ENCODE measurements around the gene ST6GALNAC4.

The ST6GALNAC4 gene

DNA sequence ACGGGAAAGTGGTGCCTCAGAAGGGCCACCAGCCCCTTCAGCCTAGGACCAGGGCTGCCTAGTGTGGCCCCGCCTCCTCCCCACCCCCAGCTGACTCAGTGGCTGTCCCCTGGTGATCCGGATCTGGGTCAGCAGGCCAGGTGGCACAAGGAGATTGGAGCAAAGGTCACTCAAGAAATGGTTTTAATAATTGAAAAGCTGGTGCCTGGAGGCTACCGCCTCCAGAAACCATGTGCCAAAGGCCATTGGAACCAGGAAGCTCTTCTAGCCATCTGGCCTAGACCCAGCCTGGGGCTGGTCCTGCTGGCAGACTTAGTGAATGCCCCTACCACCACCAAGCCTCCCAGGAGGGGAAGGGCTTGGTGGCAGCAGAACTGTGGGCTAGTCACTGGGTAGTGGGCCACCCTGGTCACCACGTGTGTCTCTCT is 1.5 kb downstream of the ST6GALNAC4 start:
- H3K4me3 ChIP-seq (ENCODE audit: low read depth, low read length) = no peak overlapping the region
- DNase-seq (ENCODE audit: low read depth, low spot score) = no peak
- TF ChIP-seq, protein P1, sequence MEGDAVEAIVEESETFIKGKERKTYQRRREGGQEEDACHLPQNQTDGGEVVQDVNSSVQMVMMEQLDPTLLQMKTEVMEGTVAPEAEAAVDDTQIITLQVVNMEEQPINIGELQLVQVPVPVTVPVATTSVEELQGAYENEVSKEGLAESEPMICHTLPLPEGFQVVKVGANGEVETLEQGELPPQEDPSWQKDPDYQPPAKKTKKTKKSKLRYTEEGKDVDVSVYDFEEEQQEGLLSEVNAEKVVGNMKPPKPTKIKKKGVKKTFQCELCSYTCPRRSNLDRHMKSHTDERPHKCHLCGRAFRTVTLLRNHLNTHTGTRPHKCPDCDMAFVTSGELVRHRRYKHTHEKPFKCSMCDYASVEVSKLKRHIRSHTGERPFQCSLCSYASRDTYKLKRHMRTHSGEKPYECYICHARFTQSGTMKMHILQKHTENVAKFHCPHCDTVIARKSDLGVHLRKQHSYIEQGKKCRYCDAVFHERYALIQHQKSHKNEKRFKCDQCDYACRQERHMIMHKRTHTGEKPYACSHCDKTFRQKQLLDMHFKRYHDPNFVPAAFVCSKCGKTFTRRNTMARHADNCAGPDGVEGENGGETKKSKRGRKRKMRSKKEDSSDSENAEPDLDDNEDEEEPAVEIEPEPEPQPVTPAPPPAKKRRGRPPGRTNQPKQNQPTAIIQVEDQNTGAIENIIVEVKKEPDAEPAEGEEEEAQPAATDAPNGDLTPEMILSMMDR (IDR thresholded peaks at IDR 0.05; ENCODE audit: low read depth, low read length) = no peak
- in situ Hi-C loops (cut with HindIII; ENCODE audit: low sequenced_read_pairs) = no loop called here

DNA sequence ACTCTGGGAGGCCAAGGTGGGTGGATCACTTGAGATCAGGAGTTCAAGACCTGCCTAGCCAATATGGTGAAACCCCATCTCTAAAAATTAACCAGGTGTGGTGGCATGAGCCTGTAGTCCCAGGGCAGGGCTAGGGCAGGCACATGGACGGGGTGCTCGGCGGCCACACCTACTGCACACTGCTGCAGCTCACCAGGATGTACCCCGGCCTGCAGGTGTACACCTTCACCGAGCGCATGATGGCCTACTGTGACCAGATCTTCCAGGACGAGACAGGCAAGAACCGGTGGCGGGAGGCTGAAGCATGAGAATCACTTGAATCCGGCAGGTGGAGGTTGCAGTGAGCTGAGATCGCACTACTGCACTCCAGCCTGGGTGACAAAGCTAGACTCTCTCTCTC is 3.2 kb downstream of the ST6GALNAC4 start:
- TF ChIP-seq, protein P1 (IDR thresholded peaks at IDR 0.05; ENCODE audit: low read depth, low read length) = no peak
- no peak for DNase-seq (ENCODE audit: low read depth, low spot score)
- H3K4me3 ChIP-seq (ENCODE audit: low read depth, low read length) = no peak overlapping the region
- in situ Hi-C loops (cut with HindIII; ENCODE audit: low sequenced_read_pairs) = no loop called here

DNA sequence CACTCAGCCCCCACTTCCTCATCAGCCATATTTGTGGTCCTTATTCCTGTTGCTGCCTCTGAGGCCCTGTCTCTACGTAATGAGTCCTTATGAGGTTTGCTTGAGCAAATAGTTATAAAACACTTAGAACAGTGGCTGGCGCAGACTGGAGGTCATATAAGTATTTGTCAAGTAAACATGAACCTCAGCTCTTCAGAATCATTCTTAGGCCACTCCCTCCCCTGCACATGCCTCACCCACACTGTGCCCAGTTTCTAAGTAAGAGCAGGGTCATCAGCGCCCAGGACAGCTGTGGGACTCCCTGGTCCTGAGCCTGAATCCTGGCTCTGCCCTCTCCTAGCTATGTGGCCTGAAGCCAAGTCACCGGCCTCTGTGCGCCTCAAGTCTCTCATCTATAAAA is 4.0 kb downstream of the ST6GALNAC4 start:
- TF ChIP-seq, protein P1 (IDR thresholded peaks at IDR 0.05; ENCODE audit: low read depth, low read length) = no peak
- DNase-seq (ENCODE audit: low read depth, low spot score) = no peak
- no peak overlapping the region for H3K4me3 ChIP-seq (ENCODE audit: low read depth, low read length)
- in situ Hi-C loops (cut with HindIII; ENCODE audit: low sequenced_read_pairs) = no loop called here

DNA sequence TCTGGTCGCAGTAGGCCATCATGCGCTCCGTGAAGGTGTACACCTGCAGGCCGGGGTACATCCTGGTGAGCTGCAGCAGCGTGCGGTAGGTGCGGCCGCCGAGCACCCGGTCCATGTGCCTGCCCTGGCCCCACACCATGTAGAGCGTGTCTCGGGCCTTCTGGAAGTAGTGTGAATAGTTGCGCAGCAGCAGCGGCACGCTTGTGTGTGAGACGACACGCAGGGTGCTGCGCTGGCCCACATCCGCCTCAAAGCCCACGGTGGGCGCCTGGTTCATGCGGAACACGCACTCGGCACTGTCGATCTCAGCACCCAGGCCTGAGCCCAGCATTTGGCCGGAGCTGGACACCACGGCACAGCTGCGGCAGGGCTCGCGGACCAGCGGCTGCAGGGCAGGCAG is 4.5 kb downstream of the ST6GALNAC4 start:
- in situ Hi-C loops (cut with HindIII; ENCODE audit: low sequenced_read_pairs) = no loop called here
- TF ChIP-seq, protein P1 (IDR thresholded peaks at IDR 0.05; ENCODE audit: low read depth, low read length) = no peak
- DNase-seq (ENCODE audit: low read depth, low spot score) = no peak
- H3K4me3 ChIP-seq (ENCODE audit: low read depth, low read length) = no peak overlapping the region

DNA sequence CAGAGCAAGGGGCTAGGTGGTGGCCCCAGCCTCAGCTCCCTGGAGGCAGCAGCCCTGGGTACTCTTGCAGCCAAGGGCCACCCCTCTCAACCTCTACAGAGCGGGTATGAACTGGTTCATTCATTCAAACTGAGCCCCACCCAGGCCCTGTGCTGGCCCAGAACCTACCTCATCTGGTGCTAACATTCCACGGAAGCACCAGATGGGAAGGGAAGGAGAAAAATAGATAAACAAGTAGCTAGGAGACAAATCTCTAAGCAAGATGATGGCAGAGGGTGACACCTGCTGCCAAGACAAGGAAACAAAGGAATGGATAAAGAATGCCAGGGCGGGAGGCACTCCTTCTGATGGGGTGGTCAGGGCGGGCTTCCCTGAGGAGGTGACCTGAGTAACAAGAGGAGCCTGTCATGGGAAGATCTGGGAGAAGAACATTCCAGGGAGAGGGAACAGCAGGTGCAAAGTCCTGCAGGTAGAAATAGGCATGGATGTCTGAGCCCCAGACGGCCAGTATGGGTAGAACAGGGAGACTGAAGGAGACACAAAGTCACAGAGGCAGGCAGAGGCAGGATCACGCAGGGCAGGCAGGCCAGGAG is 6.1 kb downstream of the ST6GALNAC4 start:
- TF ChIP-seq, protein P1 (IDR thresholded peaks at IDR 0.05; ENCODE audit: low read depth, low read length) = no peak
- peak; percentile 38 for DNase-seq (ENCODE audit: low read depth, low spot score)
- in situ Hi-C loops (cut with HindIII; ENCODE audit: low sequenced_read_pairs) = no loop called here
- no peak overlapping the region for H3K4me3 ChIP-seq (ENCODE audit: low read depth, low read length)

DNA sequence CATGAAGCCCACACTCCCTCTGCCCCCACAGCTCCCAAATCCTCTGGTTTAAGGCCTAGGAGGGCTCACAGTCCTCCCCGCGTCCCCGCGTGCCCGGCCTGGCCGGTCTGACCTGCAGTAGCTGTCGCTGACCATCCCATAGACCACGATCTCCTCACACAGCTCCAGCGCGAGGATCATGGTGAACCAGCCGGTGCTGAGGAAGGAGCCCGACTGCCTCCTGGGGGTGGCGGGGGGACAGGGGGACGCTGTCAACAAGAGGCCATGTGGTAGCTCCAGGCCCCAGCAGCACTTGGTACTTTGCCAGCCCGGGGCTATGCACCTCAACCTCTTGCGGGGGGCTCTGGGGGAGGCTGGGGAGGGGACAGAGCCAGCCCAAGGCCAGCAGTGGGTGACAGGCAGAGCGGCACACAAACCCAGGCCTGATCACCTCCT is 7.0 kb downstream of the ST6GALNAC4 start:
- in situ Hi-C loops (cut with HindIII; ENCODE audit: low sequenced_read_pairs) = no loop called here
- no peak overlapping the region for H3K4me3 ChIP-seq (ENCODE audit: low read depth, low read length)
- DNase-seq (ENCODE audit: low read depth, low spot score) = no peak
- TF ChIP-seq, protein P1 (IDR thresholded peaks at IDR 0.05; ENCODE audit: low read depth, low read length) = no peak

DNA sequence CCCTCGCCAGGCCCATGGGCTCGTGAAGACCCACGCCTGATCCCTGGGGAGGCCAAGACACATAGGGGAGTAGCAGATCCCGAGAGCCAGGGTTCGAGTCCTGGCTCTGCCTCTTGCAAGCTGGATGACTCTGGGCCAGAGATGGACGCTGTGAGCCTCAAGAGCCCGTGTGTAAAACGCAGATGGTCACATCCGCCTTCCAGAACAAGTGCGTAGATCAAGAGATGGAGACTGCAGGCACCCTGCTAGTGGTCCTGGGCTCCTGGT is 8.2 kb downstream of the ST6GALNAC4 start:
- no peak for DNase-seq (ENCODE audit: low read depth, low spot score)
- in situ Hi-C loops (cut with HindIII; ENCODE audit: low sequenced_read_pairs) = no loop called here
- no peak overlapping the region for H3K4me3 ChIP-seq (ENCODE audit: low read depth, low read length)
- TF ChIP-seq, protein P1 (IDR thresholded peaks at IDR 0.05; ENCODE audit: low read depth, low read length) = no peak

All from astrocyte of the spinal cord (primary cell).